Fibroblast of gingiva (primary cell): ENCODE data around the gene IL17D.
"Not testable (repeated sequence)": the region's sequence is repeated elsewhere in the genome, so short reads cannot be mapped to it uniquely, and the experiment has no call there.

Experiments
- DNase-seq: peaks from one replicate; pipeline ENCODE4 v3.0.0-alpha.2; 2011; ENCODE audit warnings: low read depth

The IL17D gene, protein sequence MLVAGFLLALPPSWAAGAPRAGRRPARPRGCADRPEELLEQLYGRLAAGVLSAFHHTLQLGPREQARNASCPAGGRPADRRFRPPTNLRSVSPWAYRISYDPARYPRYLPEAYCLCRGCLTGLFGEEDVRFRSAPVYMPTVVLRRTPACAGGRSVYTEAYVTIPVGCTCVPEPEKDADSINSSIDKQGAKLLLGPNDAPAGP

DNA sequence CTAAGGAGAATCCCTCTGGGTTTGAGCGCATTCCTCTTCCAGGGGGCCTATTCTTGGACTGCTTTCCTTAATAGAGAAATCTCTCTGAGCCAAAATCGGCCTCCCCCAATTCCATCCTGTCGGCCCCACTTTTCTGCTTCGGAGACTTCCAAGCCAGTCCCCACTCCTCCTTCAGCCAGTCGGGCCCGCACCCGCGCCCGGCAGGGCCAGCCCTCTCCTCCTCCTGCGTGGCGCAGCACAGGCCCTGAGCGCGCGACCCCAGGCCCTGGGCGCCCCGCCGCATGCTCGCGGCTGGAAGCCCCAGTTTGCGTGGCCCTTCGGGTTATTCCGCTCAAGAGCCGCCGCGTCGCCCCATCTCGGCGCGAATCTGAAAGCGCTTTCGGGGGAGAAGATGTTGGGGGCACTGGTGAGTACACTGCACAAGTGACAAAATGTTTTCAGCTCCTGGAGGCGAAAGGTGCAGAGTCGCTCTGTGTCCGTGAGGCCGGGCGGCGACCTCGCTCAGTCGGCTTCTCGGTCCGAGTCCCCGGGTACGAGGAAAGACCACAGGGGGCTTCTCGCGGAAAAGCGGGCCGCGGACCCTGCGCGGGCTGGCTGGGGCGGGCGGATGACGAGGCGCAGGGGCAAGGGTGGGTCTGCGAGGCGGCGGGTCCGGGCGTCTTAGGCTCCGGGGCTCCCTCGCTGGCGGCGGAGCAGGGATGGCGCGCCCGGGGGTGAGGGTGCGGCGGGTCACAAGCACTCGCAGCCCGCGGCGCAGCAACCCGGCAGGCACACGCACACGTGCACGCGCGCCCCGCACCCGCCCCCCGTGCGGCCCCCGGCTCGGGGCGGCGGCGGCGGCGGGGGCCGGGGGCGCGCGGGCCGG is at the start of gene IL17D:
Gene IL17D, plus strand, starts transcription at position 785 of the 865 bp plus-strand sequence. CDS start 303 bp downstream, outside the sequence.
- DNase-seq, result no peak

DNA sequence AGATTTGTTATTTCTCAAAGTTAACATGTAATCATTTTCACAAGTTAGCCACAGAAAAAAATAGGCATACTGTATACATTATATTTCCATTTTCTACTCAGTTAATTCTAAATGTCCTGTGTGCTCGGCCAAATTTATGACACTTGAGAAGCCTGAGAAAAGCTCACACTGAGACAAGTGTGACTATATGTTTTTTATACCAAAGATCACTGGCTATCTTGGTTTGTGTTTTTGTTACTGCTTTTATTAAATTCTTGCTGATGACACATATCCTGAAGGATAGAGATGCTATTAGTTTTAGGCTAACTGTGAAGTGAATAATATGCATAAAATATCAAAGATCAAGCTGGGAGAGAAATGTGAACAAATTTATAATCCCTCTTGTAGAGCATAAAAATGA is 49.3 kb upstream of the IL17D start:
- DNase-seq, result no peak

DNA sequence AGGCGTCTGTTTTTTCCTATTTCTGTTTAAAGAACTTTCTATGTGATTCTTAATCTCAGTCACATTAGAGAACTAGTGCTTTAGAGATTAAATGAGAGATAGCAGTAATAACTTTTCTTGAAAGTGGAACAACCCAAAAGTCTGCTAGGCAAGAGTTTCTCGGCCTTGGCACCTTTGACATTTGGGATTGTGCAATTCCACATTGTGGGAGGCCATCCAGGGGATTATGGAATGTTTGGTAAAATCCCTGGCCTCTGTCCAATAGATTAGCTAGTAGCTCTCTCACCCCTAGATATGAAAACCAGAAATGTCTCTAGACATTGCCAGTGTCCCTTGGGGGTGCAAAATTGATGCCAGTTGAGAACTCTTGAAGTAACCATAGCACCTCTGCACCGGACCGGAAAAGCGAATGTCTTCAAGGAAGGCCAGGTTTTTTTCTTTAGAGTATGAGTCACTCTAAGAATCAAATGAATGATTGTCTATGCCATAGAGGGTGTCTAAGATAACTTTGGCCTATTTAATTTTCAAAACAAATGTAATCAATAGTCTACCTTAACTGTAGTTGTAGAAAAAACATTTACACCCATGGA is 45.0 kb upstream of the IL17D start:
- peak; percentile 2 for DNase-seq

DNA sequence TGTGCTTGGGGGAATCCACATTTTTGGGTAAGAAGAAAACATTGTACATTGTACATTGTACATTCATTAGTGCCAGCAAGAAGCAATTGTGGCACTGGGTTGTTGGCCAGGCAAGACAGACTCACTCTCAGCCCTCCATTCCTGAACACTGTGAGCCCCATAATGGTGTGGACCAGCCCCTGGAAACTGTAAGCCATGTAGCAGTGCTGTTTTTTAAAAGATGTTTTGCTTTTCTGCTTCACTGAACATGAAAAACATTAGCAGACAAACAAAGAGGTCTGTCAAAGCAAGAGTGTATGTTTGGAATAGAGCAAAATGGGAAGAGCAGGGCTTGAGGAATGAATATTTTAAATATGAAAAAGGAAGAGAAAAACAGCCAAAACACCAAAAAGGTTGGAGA is 39.1 kb upstream of the IL17D start:
- DNase-seq, result no peak

DNA sequence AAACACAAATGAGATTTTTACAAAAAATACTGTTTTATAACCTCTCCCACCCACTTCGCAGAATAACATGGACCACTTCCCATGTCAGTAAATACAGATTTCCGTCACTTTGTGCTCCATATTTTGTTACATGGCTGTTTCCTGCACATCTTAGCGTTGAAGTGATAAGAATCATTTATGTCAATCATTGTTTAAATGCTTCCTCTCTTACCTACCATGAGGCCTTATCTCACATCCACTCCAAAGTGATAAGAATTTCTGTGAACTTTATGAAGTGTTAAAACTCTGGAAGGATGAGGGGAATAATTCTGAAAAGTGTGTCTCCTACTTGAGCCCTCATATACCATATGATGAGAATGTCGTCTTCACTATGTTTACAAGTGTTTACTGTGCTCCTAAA is 36.6 kb upstream of the IL17D start:
- DNase-seq, result no peak

DNA sequence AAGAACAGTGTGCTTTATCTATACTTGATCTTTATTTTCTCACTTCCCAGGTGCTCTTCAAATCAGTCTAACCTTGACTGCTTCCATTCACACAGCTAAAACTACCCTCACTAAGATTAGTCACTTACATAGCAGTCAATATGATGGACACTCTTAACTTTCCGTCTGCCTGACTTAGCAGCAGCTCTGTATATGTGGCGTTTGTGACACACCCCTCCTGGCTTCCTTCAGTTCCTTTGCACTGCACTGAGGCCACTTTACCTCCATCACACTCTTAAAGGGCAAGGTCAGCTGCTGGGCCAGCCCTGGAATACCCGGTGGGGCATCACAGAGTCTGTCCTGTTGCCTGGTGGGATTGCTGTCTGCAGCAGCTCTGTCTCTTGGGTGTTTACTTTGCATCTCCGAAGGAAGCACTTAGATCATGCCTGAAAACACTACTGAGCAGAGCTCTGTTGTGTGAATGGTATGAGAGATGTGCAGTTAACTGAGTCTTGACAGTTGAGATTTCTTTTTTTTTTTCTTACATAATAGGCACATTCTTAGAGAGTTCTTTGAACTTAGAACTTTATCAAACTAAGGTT is 35.6 kb upstream of the IL17D start:
- DNase-seq, result no peak

DNA sequence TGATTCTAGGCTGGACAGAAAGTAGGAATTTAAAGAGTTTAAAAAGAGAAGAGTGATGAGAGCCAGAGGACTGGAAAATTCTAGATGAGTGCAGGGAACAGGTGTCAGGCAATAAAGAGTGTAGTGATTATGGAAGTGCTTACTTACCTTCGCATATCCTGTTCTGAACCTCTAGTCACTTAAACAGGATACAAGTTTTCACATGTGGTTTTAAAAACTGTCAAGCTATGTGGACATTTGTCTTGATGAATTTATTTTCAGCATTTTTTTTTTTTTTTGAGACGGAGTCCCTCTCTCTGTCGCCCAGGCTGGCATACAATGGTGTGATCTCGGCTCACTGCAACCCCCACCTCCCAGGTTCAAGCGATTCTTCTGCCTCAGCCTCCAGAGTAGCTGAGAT is 34.3 kb upstream of the IL17D start:
- no peak for DNase-seq

DNA sequence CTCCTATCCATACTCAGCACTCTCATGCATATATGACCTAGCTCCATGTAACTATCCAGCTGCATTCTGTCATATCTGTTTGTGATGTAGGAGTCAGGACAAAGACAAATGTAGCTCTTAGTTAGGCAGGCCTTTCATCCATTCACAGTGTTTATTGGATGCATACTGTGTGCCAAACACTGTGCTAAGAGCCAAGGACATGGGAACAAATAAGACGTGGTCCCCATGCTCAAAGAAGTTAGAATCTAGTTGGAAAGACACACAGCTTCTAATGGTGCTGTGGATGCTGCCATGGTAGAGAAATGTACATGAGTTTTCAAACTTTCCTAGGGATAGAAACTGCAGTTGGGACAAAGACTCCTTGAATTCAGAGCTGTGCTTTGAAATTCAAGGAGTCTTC is 31.7 kb upstream of the IL17D start:
- no peak for DNase-seq

DNA sequence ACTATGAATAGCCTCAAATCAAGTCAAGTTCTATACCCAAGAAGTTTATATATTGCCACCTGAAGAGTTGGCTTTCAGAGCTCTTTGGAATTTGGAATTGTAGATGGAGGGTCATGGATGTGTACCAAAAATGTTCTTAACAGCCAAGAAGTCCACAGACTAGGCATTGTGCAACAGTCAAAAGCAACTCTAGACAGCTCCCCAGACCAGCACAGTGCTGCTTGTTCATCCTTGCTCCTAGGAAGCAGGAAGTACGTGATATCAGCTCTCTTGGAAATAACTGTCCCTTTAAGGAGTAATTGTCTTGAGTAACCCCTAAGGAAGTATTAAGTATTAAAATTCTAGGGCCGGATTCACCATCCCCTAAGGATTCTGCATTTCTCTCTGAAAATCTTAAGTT is 30.7 kb upstream of the IL17D start:
- peak; percentile 65 for DNase-seq

DNA sequence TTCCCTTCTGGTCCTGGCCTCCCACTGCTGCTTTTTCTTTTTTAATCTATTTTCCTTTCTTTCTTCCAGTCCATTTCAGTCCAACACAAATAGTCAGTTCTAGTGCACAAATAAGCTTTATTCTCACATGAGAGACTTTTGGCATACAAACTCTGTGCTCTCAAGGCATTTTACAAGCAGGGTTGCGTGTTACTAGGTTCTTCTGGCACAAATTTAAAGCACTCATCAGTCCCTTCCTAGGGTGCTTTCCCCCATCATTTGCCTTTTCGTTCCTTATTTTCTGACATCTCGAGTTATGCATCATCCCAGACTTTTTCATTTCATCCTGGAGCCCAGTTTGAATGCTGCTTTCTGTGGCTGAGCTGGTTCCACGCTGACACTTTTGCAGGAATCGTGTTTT is 29.8 kb upstream of the IL17D start:
- no peak for DNase-seq

DNA sequence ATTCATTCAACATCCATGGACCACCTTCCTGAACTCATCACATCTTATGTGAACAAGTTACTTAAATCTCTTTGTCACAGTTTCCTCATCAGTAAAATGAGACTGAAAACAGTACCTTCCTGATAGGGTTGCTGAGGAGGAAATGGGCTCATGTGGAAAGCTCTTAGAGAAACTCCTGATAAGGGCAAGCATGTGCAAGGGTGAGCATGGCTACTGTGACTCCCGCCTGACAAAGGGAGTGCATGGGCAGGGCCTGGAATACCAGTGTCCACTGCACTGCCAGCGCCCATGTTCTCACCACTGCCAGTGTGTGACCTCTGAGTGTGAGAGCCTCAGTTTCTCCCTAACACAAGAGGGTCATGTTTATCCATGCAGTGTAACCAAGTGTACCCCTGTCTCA is 27.3 kb upstream of the IL17D start:
- no peak for DNase-seq

DNA sequence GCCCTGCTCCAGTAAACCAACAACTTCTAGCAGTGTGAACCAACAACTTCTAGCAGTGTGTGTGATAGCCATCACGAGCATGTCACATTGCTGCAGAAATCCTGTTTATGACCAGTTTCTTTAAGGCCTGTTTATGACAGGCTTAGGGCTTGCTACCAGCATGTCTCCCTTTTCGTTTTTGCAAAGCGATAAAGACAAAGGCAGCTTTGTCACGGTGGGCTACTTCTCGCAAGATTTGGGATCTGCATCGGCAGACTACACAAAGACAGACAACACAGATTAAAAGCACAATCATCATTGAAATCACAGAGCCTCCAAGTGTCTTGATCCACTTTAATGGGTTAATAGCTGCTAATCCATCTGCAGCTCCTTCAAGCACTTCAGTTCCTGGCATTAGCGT is 24.9 kb upstream of the IL17D start:
- not testable (repeated sequence) for DNase-seq

DNA sequence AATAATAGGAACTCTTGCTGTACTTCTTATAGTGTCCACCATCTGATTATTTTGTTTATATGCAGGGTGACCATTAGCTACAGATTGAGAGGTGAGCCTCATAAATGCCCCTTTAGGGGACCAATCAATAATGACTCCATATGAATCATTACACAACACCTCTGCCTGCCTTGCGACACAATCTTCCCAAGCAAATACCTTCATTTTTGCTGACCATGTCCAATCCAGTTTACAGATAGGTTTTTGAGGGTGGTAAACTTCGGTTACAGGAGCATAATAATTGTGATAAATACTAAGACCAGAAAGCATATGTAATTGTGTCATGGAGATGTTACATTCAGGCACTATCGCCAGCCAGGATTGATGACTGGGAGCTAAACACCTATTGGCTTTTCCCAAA is 23.6 kb upstream of the IL17D start:
- DNase-seq, result no peak

DNA sequence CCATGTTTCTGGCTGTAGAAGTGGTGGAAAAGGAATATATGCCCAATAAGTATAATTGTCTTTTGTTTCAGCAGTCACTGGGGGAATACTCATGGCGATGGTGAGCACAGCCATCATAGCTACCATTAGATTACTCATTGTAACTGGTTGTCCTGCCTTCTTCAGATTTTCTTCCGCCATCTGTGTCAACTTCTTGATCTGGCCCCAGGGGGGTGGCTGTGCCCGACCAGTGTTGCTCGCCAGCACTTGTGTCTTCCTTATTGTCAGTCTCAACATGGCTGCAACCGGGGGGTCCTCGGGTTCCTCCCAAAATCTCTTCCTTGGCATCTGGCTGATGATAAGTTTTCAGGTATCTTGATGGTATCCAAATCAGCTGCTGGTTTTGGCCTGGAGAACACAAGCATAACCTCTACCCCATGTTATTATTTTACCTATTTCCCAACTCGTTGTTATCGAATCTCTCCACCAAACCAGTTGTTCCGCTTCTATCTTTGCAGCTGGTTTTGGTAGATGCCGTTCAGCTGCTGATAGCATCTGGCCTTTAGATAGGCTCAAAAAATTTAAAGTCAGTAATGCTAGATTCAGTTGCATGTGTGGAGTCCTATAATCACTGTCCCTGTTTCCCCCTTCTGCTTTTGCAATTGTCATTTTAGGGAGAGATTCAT is 23.0 kb upstream of the IL17D start:
- no peak for DNase-seq

DNA sequence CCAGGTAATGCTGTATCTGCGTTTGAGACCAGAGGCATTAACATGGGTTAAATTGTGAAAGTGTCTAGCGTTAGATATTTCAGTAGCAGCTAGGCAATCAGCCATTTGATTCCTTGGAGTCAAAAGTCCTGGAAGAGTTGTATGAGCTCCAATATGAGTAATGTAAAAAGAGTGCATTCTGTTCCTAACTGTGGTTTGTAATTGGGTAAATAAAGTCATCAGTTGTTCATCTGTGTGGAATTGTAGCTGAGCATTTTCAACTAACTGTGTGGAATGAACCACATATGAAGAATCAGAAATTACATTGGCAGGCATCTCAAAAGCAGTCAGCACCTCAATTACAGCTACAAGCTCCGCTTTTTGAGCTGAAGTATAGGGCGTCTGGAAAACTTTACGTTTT is 22.0 kb upstream of the IL17D start:
- peak; percentile 85 for DNase-seq

DNA sequence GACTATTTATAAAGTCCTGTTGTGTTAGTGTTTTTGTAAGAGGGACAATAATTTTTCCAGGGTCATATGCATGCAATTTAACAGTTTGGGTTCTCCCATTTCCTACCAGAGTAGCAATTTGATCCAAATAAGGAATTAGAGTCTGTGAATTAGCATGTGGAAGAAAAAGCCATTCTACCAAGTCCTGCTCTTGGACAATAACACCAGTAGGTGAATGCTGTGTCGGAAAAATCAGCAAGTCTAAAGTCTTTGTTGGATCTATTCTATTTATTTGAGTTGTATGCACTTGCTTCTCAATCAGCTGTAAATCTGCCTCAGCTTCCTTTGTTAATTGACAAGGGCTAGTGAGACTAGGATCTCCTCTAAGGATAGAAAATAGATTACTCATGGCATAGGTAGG is 21.4 kb upstream of the IL17D start:
- no peak for DNase-seq

DNA sequence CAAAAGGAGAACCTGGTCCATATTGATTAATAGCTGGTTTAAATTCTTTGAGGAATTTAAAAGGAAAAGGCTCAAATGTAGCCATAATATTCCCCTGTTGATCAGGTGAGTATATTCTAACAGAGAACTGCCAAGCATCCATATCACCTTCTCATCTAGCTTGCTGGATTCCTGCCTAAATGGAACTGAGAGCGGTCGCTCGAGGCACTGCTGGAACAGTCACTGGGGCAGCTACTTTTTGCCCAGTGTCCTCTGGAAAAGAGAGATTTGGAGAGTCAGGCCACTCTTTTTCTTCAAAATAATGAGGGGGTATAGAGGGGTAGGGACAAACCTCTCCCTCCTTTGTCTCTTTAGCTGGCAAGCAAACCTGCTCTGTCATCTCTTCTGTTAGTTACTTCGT is 19.5 kb upstream of the IL17D start:
- DNase-seq, result no peak

DNA sequence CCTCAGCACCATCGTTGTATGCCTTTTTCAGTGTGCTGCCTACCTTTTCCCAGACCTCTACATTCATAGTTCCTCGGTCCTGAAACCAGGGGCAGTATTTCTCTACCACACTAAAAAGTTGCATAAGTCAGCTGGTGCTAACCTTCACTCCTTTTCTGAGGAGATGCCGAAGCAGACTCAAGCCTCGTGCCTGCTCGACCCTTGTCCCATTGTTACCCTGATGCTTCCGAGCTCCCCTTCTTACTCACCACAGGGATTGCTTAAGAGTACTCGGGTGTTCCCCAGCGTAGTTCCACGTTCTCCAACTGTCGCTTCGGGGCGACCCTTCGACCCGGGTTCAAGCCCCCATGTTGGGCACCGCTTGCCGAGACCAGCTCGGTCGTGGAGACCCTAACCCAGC is 19.0 kb upstream of the IL17D start:
- DNase-seq, result peak; percentile 41

DNA sequence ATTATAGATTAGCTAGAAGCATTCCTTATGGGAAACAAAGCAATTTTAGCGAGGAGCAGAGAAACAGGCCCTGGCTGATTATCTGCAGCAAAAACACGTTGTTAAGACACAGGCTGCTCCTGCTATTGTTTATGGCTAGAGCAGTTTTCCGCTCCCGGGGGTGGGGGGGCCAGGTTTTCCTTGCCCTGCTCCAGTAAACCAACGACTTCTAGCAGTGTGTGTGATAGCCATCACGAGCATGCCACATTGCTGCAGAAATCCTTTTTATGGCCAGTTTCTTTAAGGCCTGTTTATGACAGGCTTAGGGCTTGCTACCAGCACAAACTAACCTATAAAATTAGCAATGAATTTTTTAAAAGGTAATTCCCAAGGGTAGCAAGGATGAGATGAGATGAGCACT is 18.4 kb upstream of the IL17D start:
- DNase-seq, result no peak

DNA sequence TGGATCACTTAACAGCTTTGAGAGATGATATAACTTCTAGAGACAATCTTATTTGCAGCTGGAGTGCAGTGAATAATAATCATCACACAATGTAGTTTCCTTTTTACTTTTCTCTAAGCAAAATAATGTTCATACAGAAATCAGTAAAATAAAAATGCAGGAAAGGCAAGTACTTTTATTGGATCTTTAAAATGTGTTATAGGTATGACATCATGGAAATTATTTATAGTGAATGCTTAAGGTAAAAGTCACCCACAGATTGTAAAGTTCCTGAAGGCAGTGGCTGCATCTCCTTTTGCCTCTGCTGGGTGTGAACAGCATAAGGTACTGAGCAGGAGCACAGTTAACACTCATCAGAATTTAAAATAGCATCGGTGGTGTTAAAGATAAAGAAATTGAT is 17.3 kb upstream of the IL17D start:
- no peak for DNase-seq

DNA sequence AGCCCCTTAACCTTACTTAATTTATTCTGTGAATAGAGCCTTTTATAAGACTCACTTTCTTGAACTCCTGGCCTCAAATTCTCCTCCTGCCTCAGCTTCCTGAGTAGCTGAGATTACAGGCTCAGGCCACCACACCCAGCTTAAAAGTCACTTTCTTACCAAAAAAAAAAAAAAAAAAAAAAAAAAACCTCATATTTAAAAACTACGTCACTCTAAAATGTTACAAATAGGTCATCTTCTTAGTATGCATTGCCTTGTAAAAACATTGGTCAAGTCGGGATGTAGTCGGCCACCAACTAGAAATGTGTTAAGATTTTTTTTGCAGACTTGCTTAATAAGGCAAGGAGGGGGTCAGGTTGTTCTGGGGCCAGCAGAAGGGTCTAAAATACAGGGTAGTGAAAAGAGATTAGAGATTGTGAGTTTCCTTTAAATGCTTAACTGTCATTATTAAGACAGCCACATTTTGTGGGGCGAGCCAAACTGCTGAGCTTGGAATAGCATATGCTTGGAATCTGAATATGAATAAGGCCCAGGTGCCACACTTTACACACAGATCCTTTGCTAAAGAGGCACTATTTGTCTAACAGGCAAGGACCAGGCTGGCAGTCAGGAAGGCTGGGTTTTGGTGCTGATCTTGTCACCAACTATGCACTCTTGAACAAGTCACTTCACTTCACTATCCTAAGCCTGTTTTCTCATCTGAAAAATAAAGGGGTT is 16.5 kb upstream of the IL17D start:
- DNase-seq, result no peak

DNA sequence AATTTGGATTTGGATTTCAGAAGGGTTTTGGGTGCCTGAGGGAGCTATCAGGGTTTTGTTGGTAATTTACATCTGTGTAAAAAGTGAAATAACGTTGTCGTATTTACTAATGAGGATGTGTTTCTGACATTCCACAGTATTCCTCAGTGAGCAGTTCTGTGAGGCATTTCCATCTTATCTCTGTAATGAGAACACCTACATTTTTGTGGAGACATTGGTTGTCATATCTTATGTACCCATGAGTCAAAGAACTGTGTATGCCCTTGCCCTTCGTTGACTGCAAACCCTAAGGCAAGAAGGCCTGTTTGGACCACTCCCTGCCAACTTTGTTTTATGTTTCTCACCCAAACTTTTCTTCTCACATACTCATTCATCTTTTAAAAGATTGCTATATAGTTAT is 14.2 kb upstream of the IL17D start:
- DNase-seq, result no peak
